Measurements from ENCODE around the gene PLK3.
A peak's percentile ranks its signal among the peaks of the same experiment; 100 is the strongest.
"Not testable (repeated sequence)": the region's sequence is repeated elsewhere in the genome, so short reads cannot be mapped to it uniquely, and the experiment has no call there.

Gene PLK3

DNA sequence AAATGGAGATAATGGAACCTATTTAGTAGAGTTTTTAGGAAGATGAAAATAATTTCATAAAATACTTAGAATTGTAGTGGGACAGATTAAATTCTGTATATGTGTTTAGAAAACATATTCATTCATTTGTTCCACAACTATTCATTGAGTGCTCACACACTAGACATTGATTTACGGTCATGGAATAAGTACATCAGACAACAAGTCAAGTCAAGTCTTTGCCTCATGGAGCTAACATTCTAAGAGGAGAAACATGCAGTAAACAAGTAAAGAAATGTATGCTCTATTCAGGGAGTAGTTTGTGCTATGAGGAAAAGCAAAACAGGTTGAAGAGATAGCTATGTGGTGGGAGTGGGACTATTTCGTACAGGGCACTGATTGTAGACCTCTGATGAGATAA lies 17.1 kb downstream of the PLK3 start:
- no peaks in the 10 kb centered on the region for H3K4me1 ChIP-seq (ENCODE audit: control insufficient read depth, insufficient read depth, low read length)
- H3K9me3 ChIP-seq (ENCODE audit: control insufficient read depth, insufficient read depth, low read length), result no peaks in the 10 kb centered on the region
- no peak overlapping the region for H3K9ac ChIP-seq (ENCODE audit: low read depth, low read length)
- no peaks in the 10 kb centered on the region for H3K36me3 ChIP-seq (ENCODE audit: control insufficient read depth, insufficient read depth, low read length)
- H3K4me3 ChIP-seq (ENCODE audit: low read depth, low read length), result no peak overlapping the region
- no peaks in the 10 kb centered on the region for H3K27me3 ChIP-seq (ENCODE audit: control insufficient read depth, insufficient read depth, low read length)

DNA sequence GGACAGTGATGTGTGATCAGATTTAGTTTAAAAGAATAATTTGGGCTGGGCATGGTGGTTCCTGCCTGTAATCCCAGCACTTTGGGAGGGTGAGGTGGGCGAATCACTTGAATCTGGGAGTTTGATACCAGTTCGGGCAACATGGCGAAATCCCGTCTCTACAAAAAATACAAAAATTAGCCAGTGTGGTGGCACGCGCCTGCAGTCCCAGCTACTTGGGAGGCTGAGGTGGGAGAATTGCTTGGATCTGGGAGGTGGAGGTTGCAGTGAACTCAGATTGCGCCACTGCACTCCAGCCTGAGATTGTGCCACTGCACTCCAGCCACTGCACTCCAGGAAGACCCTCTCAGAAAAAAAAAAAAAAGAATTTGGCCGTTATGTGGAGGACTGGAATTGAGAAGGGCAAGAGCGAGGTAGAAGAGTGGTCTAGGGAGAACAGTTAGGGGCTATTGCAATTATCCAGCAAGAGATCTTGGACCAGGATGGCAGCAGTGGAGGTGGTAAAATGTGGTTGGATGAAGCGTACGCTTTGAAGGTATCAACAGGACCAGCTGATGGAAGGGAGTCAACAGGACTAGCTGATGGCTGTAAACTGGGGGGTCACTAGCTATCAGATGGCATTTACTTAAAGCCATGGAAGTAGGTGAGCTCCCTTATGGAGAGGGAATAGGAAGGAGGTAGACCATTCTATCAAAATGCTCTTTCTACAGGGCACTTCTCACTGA lies 17.8 kb downstream of the PLK3 start:
- no peaks in the 10 kb centered on the region for H3K4me1 ChIP-seq (ENCODE audit: control insufficient read depth, insufficient read depth, low read length)
- no peaks in the 10 kb centered on the region for H3K36me3 ChIP-seq (ENCODE audit: control insufficient read depth, insufficient read depth, low read length)
- no peaks in the 10 kb centered on the region for H3K9me3 ChIP-seq (ENCODE audit: control insufficient read depth, insufficient read depth, low read length)

DNA sequence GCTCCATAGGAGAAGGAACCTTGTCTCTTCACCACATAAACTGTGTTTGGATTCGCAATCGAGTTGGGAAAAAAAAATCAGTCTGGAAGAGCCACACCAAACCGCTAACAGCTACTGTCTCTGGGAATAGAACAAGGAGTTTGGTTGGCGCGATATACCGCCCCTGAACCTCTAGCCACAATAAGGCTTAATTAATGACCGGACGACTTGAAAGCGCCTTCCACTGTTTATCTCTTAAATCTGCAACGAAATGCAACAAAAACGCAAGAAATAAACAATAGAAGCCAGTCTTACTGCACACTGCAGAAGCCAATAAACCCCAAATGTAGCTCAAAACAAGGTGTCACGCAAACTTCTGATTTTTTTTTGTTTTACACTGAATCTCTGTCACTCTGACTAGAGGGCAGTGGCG lies 19.0 kb downstream of the PLK3 start:
- Histone ChIP-seq H3K9me3 (ENCODE audit: control insufficient read depth, insufficient read depth, low read length) (no peaks in the 10 kb centered on the region), H3K4me3 (ENCODE audit: low read depth, low read length) (peak overlapping the region; percentile 45), H3K27me3 (ENCODE audit: control insufficient read depth, insufficient read depth, low read length) (no peaks in the 10 kb centered on the region), H3K4me1 (ENCODE audit: control insufficient read depth, insufficient read depth, low read length) (no peaks in the 10 kb centered on the region), H3K36me3 (ENCODE audit: control insufficient read depth, insufficient read depth, low read length) (no peaks in the 10 kb centered on the region), H3K9ac (ENCODE audit: low read depth, low read length) (peak overlapping the region; percentile 79)

More for the DNA sequence above, 17.8 kb downstream of the PLK3 start:
- Histone ChIP-seq H3K27me3 (ENCODE audit: control insufficient read depth, insufficient read depth, low read length) (no peaks in the 10 kb centered on the region), H3K9ac (ENCODE audit: low read depth, low read length) (no peak overlapping the region), H3K4me3 (ENCODE audit: low read depth, low read length) (no peak overlapping the region)

DNA sequence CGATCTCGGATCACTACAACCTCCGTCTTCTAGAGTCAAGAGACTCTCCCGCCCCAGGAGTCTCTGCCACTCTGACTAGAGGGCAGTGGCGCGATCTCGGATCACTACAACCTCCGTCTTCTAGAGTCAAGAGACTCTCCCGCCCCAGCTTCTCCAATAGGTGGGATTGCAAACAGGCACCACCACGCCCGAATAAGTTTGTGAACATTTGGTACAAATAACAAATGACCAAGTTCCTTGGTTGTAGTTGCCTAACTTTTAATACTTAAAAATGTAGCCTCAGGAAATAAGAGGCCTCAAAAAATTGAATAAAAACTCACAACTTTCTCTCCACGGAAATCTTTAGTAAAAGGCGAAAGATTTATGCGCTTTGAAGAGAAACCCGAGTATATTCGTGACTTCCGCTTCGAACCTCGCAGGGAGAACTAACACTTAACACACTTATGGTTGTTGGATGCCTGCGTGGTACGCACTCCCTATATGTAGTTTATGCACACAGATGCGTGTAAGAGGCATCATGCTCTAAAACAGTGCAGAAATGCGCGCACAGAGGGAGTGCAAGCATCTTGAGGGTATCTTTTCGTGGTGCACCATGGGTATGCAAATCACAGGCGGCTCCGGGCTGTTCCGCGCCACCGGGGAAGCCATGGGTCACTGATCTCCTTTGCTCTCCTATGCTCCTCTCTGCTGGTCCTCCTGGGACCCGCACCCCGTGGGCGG lies 19.6 kb downstream of the PLK3 start:
- no peaks in the 10 kb centered on the region for H3K9me3 ChIP-seq (ENCODE audit: control insufficient read depth, insufficient read depth, low read length)
- peak overlapping the region; percentile 62 for H3K4me3 ChIP-seq (ENCODE audit: low read depth, low read length)
- no peaks in the 10 kb centered on the region for H3K27me3 ChIP-seq (ENCODE audit: control insufficient read depth, insufficient read depth, low read length)
- H3K9ac ChIP-seq (ENCODE audit: low read depth, low read length), result peak overlapping the region; percentile 97
- H3K4me1 ChIP-seq (ENCODE audit: control insufficient read depth, insufficient read depth, low read length), result no peaks in the 10 kb centered on the region
- no peaks in the 10 kb centered on the region for H3K36me3 ChIP-seq (ENCODE audit: control insufficient read depth, insufficient read depth, low read length)

DNA sequence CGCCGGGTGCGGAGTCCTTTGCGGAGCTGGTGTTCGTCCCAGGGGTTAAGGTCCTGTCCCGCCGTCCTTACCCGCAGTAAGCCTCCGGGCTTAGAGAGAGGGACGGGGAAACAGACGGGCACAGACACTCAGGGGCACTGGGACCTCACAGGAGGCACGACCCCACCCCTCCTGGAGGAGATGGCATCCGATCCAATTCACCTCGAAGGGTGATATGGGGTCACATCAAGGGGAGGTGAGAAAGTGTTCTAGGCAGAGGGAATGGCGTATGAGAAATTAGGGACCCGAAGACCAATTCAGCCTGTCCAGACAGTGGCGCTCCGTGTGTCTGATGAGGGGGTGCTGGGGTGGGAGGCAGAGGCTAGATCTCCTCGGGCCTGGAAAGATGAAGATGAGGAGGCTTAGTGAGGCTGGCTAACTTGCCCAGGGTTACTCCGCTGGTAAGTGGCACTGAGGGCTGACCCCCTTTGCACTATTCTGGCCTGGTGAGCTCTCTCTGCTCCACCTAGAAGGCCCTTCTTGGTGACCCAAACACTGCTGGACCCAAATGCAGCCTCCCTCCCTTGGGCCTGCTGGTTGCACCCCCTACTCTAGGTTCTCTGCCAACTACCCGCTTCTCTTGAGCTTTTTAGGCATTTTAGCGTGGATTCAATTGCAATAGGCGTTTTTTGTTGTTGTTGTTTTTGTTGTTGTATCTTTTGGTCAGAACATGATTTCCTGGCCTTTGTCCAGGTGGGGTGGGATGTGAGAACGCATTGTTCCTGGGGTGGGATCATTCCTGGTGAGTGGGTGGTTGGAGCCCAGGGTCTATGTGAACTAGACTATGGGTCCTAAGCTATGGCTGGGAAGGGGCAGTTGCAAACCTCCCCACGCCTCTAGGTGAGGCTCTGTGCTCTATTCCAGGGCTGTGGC lies 20.4 kb downstream of the PLK3 start:
- H3K4me1 ChIP-seq (ENCODE audit: control insufficient read depth, insufficient read depth, low read length), result no peaks in the 10 kb centered on the region
- peak overlapping the region; percentile 97 for H3K9ac ChIP-seq (ENCODE audit: low read depth, low read length)
- H3K27me3 ChIP-seq (ENCODE audit: control insufficient read depth, insufficient read depth, low read length), result no peaks in the 10 kb centered on the region
- H3K4me3 ChIP-seq (ENCODE audit: low read depth, low read length), result peak overlapping the region; percentile 62
- no peaks in the 10 kb centered on the region for H3K36me3 ChIP-seq (ENCODE audit: control insufficient read depth, insufficient read depth, low read length)
- no peaks in the 10 kb centered on the region for H3K9me3 ChIP-seq (ENCODE audit: control insufficient read depth, insufficient read depth, low read length)

DNA sequence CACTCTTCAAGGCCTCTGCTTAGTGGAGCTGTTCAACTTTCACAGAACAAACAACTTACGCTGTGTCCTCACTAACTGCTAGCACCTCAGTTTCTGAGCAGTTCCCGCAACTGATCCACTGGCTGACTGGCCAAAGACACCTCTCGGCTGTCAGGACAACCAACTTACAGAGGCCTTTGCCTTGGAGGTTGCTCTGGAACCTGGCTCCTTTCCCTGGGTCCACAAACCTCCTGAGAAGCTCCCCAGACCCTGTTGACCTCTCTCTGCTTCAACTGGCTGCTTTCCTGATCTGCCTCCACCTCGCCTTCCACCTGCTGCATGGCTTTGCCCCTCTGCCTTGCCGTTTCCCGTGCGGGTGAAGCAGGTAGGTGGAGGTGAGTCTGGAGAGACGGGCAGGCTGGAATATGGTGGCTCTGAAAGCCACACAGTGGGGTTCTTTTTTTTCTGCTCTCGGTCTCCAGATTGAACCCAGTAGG lies 21.1 kb downstream of the PLK3 start:
- Histone ChIP-seq H3K4me1 (ENCODE audit: control insufficient read depth, insufficient read depth, low read length) (no peaks in the 10 kb centered on the region), H3K9ac (ENCODE audit: low read depth, low read length) (no peak overlapping the region), H3K9me3 (ENCODE audit: control insufficient read depth, insufficient read depth, low read length) (no peaks in the 10 kb centered on the region), H3K36me3 (ENCODE audit: control insufficient read depth, insufficient read depth, low read length) (no peaks in the 10 kb centered on the region), H3K27me3 (ENCODE audit: control insufficient read depth, insufficient read depth, low read length) (no peaks in the 10 kb centered on the region), H3K4me3 (ENCODE audit: low read depth, low read length) (no peak overlapping the region)

DNA sequence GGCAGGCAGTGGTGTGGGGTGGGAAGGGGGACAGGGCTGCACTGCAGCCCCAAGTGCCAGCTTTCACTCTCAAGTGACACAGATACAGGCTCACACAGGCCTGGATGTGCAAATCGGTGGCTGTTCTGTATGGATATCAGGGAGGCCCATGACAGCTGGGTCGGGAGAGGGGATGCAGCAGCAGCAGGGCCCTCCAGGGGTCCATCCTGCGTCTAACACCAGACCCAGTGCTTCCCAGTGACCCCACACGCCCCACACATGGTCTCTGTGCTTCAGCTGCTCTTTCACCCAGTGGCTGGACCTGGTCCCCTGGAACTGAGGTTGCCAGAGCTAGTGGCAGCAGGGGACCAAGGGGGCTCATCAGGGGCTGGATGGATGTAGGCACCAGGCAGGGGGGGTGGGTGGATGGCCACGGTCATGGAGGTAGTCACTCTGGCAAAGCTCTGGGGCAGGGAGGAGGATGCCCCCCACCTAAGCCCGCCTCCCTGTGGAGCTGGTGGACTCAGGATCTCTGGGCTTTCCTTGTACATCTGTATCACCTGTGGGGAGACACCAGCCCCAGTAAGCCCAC lies 22.0 kb downstream of the PLK3 start:
- H3K9me3 ChIP-seq (ENCODE audit: control insufficient read depth, insufficient read depth, low read length), result no peaks in the 10 kb centered on the region
- H3K4me1 ChIP-seq (ENCODE audit: control insufficient read depth, insufficient read depth, low read length), result peaks cover 2% of the 10 kb centered on the region
- H3K27me3 ChIP-seq (ENCODE audit: control insufficient read depth, insufficient read depth, low read length), result no peaks in the 10 kb centered on the region
- no peaks in the 10 kb centered on the region for H3K36me3 ChIP-seq (ENCODE audit: control insufficient read depth, insufficient read depth, low read length)
- H3K4me3 ChIP-seq (ENCODE audit: low read depth, low read length), result no peak overlapping the region
- no peak overlapping the region for H3K9ac ChIP-seq (ENCODE audit: low read depth, low read length)

DNA sequence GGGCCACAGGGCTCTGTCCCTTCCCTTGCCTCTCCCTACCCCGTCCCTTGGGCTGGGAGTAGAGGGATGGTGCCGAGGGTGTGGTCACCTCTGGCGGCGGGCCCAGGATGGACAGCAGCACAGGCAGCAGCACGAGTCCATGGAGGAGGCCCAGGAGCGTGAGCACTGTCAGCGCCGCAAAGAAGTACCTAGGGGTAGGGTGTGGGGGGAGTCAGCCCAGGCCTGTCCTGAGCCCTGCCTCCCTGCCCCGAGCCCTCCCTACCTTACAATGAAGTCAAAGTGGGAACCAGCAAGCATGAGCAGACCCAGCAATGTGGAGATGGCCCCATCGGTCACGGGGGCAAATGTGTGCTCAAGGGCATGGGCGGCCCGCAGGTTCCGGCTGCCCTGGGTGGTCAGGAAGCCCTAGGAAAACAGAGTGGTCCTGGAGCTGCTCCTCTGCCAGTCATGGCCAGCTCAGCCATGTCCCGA lies 22.8 kb downstream of the PLK3 start:
- Histone ChIP-seq H3K27me3 (ENCODE audit: control insufficient read depth, insufficient read depth, low read length) (no peaks in the 10 kb centered on the region), H3K36me3 (ENCODE audit: control insufficient read depth, insufficient read depth, low read length) (no peaks in the 10 kb centered on the region), H3K4me1 (ENCODE audit: control insufficient read depth, insufficient read depth, low read length) (peaks cover 2% of the 10 kb centered on the region), H3K9ac (ENCODE audit: low read depth, low read length) (no peak overlapping the region), H3K9me3 (ENCODE audit: control insufficient read depth, insufficient read depth, low read length) (no peaks in the 10 kb centered on the region), H3K4me3 (ENCODE audit: low read depth, low read length) (no peak overlapping the region)

DNA sequence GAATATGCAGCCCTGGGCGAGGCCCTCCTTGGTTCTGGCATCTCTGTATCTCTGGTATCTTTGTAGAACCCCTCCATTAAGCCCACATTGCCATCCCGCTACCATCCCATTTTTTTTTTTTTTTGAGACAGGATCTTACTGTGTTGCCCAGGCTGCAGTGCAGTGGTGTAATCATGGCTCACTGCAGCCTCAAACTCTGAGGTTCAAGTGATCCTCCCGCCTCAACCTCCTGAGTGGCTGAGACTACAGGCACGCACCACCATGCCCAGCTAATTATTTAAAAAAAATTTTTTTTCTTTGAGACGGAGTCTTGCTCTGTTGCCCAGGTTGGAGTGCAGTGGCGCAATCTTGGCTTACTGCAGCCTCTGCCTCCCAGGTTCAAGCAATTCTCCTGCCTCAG lies 24.2 kb downstream of the PLK3 start:
- not testable (repeated sequence) for H3K36me3 ChIP-seq (ENCODE audit: control insufficient read depth, insufficient read depth, low read length); H3K9ac ChIP-seq (ENCODE audit: low read depth, low read length); H3K27me3 ChIP-seq (ENCODE audit: control insufficient read depth, insufficient read depth, low read length); H3K4me3 ChIP-seq (ENCODE audit: low read depth, low read length); H3K4me1 ChIP-seq (ENCODE audit: control insufficient read depth, insufficient read depth, low read length); H3K9me3 ChIP-seq (ENCODE audit: control insufficient read depth, insufficient read depth, low read length)

DNA sequence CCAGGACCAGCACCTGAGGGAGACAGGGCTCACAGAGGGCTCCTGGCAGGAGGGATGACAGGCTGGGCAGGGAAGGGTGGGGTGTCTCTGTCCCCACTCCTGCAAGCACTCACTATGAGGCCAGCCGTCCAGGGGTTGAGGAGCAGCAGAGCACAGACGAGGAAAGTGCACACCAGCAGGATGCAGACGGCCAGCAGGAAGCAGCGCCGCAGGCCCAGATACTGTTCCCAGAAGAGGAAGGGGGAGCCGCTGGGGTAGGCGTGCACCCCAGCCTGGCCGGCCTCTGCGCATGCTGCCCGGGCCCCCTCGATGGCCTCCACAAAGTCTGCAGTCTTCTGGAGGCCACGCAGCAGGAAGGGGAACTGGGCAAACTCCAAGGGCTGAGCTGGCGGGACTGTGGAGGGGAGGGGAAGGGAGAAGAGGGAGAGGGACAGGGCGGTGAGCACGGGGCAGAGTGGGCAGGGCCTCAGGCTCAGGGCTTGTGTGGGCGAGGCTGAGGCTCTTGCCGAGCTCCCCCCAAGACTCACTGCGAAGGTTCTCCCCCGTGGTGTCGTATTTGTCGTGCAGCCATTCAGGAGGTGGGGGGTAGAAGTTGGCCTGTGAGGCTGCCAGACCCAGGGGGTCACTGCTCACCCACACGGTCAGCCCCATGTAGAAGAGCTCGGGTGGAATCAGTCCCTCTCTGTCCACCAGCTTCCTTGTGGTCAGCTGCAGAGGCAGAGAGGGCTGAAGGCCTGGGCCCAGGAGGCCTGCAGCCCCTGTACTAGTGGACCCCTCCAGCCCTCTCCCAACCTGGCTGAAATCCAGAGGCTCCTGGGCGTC lies 26.4 kb downstream of the PLK3 start:
- no peak overlapping the region for H3K4me3 ChIP-seq (ENCODE audit: low read depth, low read length)
- no peaks in the 10 kb centered on the region for H3K27me3 ChIP-seq (ENCODE audit: control insufficient read depth, insufficient read depth, low read length)
- H3K9ac ChIP-seq (ENCODE audit: low read depth, low read length), result no peak overlapping the region
- no peaks in the 10 kb centered on the region for H3K36me3 ChIP-seq (ENCODE audit: control insufficient read depth, insufficient read depth, low read length)
- peaks cover 9% of the 10 kb centered on the region for H3K4me1 ChIP-seq (ENCODE audit: control insufficient read depth, insufficient read depth, low read length)
- no peaks in the 10 kb centered on the region for H3K9me3 ChIP-seq (ENCODE audit: control insufficient read depth, insufficient read depth, low read length)
